Measurements from ENCODE around the gene CLEC16A.

The CLEC16A gene

DNA sequence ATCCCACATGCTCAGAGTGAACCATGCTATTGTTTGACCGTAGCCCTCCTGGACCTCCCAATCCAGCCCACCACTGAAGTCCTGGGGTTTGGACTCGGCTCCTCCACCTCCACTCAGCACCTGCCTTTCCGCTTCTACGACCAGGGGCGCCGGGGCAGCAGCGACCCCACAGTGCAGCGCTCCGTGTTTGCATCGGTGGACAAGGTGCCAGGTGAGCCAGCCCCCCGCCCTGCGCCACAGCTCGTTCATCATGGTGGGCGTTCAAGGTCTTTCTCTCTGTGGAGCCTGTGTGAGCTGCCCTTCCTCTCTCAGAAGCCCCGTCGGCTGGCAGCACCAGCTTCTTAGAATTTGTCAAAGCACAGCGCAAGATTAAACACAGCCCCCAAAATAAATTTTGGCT is 181.6 kb downstream of the CLEC16A start:
- H3K4me3 ChIP-seq (ENCODE audit: low read length), result no peak overlapping the region
- no peak for TF ChIP-seq ZNF274 (IDR thresholded peaks at IDR 0.05; ENCODE audit: low read depth, low read length)

DNA sequence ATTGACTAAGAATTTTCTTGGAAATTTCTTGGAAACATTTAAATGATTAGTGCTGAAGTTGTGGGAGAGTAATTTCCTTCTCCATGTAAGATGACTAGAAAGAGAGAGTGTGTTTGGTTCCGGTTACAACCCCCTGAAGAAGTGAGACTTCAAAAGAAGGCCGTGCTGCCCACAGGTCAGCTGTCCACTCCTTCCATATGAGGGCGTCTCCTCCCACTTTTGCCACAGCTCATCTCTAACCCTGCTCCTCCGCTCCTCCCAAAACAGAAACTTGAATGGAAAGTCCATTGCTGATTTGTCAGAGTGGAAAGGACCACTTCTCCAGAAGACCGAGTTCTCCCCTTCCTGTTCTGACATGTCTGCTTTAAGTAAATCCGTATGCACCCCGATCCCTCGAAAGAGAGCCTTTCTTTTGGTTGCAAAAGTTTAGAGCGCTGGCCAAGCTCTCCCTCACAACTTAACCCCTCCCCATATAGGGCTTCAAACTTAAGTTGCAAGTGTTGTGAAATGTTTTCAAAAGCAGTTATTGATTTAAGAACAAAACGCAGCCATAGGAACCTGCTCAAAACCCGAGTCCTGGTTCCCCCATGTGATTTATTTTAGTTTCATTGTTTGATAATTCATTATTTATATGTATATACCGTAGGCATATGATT is 182.2 kb downstream of the CLEC16A start:
- no peak for TF ChIP-seq ZNF274 (IDR thresholded peaks at IDR 0.05; ENCODE audit: low read depth, low read length)
- no peak overlapping the region for H3K4me3 ChIP-seq (ENCODE audit: low read length)

DNA sequence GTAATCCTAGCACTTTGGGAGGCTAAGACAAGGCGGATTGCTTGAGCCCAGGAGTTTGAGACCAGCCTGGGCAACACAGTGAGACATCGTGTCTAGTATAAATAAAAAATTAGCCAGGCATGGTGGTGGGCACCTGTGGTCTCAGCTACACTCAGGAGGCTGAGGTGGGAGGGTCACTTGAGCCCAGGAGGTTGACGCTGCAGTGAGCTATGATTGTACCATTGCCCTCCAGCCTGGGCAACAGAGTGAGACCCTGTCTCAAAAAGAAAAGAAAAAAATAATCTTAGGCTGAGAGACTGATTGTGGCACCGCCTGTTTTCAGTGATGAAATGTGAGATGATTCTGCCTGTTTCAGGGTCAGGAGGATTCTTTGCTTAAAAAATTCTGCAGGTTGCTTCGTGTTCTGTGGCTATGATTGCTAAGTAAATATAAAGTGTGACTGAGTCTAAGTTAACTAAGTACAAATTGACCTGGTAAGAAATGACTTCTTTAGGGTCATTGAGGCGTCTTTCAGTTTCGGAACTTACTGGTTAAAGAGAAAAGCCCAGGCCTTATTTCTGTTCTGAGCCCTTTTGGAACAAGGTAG is 183.3 kb downstream of the CLEC16A start:
- H3K4me3 ChIP-seq (ENCODE audit: low read length), result no peak overlapping the region
- TF ChIP-seq ZNF274 (IDR thresholded peaks at IDR 0.05; ENCODE audit: low read depth, low read length), result no peak

DNA sequence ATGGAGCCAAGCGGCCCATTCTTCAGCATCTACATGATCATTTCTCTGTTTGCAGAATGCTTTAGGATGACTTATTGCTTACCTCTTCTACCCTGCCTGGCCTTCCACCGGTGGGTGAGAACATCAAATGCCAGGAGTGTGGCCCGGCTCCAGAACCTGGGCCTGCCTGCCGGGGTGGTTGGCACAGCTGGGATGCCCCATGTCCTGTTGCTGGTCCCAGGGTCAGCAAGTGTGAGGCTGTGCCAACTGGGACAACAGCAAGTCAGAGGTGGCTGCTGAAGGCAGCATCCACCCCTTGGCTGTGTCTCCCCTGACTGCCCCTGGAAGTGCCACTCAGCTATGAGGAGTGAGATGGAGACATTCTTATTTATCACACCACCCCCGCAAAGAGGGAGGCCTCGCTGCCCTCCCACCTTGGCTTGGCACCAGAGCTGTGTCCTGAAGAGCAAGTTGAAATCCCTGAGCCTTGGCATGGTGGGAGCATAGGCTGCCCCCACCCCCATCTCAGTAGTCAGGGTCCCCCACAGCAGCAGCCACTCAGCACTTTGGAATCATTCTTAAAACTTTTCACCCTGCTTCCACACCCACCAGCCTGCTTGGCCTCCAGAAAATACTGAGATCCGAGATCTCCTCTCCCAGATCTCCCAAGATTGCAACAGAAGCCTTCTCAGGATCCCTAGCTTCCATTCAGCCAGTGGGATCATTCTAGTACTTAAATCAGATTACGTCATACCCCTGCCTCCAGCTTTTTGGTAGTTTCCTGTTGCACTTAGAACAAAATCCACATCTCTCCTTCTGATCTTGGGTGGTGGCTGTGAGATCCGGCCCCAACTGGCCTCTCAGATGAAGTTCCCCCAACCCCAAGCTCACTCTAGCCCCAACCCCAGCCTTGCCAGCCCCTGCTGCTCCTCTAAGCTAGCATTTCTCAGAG is 184.1 kb downstream of the CLEC16A start:
- no peak for TF ChIP-seq ZNF274 (IDR thresholded peaks at IDR 0.05; ENCODE audit: low read depth, low read length)
- no peak overlapping the region for H3K4me3 ChIP-seq (ENCODE audit: low read length)

DNA sequence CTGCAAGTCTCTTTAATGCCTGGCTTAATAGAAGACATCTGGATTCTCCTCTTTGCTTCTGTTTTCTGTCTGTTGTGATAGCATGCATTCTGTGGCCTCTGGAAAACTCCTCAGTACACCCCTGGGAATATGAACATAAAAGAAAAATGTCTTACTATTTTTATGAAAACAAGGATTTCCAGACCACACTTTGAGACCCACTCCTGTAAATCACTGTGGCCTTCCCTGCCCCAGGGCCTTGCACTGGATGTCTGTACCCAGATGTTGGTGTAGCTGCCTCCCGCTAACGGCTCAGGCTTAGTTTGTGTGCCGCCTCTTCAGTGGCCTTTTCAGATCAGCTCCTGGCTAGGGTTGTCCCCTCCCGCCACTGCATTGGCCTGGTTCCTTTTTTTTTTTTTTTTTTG is 185.0 kb downstream of the CLEC16A start:
- no peak overlapping the region for H3K4me3 ChIP-seq (ENCODE audit: low read length)
- no peak for TF ChIP-seq ZNF274 (IDR thresholded peaks at IDR 0.05; ENCODE audit: low read depth, low read length)

DNA sequence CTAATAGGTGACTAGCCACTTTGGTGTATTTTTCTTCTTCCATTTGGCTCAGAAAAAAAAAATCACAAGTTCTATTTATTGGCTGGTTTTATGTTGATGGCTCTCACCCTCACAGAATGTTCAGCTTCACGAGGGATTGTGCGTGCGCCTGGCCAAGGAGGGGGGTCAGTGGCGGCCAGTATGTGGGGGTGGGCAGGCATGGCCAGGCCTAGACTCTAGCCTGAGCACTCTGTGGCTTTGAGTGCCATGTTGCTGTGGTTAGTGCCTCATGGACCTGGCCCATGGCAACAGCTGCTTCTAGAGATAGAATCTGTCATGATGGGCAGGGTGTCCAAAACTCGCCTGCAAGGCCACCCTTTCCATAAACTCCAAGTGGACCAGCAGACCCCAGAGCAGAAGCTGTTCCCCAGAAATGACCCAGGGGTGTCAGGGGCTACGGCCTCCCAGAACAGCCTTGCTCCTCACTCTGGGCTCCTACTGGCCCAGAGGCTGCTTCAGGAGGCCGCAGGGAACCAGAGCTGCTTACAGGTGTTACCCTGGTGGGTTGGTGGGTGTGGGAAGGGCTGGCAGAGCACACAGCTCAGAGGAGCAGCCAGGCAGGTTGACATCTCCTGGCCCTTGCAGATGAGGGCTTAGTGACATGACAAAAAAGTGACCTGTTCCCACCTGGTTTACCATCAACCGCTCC is 186.8 kb downstream of the CLEC16A start:
- TF ChIP-seq ZNF274 (IDR thresholded peaks at IDR 0.05; ENCODE audit: low read depth, low read length), result no peak
- H3K4me3 ChIP-seq (ENCODE audit: low read length), result no peak overlapping the region

DNA sequence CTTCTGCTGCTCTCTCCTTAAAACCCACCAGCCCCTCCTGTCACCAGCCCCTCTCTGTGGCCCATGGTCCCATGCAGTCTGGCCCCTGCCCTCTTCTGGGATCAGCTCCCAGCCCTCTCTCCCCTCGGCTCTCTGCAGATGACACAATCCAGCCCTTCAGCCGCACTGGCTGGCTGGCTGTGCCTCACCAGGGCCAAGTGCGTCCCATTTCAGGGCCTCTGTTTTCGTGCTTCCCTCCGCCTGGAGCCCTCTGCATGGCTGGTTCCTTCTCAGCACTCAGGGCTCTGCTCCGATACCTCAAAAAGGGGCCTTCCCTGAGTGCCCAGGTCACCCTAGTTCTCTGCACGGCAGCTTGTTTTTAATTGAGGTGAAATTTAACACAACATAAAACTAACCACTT is 187.3 kb downstream of the CLEC16A start:
- H3K4me3 ChIP-seq (ENCODE audit: low read length), result no peak overlapping the region
- TF ChIP-seq ZNF274 (IDR thresholded peaks at IDR 0.05; ENCODE audit: low read depth, low read length), result no peak

DNA sequence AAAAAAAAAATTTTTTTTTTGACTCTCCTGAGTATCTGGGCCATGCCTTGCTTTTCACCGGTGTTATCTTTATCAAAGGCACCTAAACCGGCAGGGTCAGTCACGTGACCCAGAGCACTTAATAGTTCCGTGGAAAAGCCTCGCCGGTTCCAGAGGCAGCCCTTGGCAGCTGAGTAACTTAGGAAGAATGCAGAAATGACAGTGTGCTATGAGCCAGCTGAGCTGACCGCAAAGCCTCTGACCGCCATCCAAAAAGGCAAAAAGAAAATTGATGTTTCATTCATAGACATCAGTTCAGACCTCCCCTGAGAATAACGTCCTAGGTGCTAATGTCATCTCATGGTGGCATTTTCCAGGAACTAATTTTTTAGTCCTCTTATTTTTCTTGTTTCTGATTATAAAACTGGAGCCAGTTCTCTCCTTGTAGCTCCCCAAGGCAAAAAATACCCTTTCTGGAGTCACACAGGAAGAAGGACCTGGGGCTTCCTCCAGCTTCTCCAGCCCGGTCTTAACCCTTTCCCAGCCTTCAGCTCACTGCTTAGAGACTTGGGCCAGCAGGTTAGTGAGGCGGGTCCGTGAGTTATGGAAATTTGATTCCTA is 189.1 kb downstream of the CLEC16A start:
- no peak overlapping the region for H3K4me3 ChIP-seq (ENCODE audit: low read length)
- no peak for TF ChIP-seq ZNF274 (IDR thresholded peaks at IDR 0.05; ENCODE audit: low read depth, low read length)

DNA sequence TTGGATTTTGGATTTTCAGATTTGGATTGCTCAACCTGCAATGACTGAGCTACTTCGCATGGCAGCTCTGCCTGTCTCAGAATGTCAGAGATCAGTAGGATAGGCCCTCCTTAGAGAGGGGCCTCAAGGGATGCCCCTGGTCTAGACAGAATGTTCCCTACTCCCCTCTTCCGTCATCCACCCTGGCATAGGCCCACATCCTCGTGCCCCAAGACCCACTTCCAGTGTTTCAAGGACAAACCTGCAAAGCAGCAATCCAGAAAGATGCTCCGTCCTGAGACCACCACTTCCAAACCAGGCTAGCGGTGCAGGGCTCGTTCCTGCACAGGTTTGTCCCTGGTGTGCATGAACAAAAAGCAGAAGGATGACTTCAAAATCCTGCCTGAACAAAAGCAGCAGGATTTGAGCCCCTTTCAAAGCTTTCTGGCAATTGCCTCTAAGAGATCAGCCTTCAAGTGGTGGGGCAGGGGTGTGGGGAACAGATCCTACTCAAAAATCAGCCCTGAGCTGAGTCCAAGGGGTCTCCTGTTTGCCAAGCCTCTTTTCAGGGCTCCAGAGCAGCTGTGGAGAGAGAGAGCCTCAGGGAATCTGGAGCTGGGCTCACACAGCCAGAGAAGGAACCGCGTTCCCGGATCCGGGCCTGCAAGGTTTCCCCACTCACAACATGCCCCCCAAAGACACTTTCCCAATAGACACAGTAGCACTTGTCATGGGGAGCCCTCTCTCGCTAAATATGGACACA is 190.5 kb downstream of the CLEC16A start:
- no peak for TF ChIP-seq ZNF274 (IDR thresholded peaks at IDR 0.05; ENCODE audit: low read depth, low read length)

DNA sequence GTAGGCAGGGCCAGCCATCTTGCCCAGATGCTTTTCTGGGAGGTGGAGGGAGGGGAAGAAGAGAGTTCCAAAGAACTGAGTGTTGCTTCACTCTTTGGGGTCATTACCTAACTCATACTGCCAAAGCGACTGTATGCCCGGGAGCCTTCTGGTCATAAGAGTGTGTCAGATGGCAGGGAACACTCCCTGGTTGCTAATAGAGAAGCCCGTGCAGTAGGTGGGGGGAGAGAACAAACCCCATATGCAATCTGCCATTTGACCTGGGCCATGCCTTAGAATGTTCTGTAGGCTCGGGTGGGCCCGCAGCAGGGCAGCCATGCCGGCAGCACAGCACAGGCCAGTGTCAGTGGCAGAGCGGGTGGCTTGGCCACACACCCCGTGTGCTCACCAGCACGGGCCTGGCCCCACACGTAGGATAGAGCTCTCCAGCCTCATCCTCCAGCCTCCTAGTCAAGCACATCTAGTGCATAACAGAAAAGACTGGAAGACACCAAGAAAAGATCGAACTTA is 191.2 kb downstream of the CLEC16A start:
- TF ChIP-seq ZNF274 (IDR thresholded peaks at IDR 0.05; ENCODE audit: low read depth, low read length), result no peak

More for the DNA sequence above, 190.5 kb downstream of the CLEC16A start:
- H3K4me3 ChIP-seq (ENCODE audit: low read length), result no peak overlapping the region

DNA sequence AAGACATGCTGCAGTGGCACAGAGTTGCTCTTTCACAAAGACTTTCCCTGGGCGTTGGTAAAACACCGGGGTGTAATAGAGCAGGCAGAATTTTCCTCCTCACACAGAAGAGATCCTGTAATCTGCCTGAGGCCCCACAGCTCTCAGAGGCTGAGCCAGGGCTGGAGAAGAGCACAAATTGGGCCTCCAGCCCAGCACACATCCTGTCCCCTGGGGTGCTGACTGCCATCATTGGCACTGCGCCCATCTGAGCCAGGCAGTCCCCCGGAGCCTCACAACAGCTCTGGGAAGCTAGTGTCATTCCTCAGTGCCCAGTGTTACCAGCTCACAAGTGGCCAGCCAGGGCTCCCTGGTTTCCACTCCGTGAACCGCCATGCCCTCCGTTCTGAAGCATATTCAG is 192.2 kb downstream of the CLEC16A start:
- no peak for TF ChIP-seq ZNF274 (IDR thresholded peaks at IDR 0.05; ENCODE audit: low read depth, low read length)
- no peak overlapping the region for H3K4me3 ChIP-seq (ENCODE audit: low read length)

More for the DNA sequence above, 191.2 kb downstream of the CLEC16A start:
- no peak overlapping the region for H3K4me3 ChIP-seq (ENCODE audit: low read length)

DNA sequence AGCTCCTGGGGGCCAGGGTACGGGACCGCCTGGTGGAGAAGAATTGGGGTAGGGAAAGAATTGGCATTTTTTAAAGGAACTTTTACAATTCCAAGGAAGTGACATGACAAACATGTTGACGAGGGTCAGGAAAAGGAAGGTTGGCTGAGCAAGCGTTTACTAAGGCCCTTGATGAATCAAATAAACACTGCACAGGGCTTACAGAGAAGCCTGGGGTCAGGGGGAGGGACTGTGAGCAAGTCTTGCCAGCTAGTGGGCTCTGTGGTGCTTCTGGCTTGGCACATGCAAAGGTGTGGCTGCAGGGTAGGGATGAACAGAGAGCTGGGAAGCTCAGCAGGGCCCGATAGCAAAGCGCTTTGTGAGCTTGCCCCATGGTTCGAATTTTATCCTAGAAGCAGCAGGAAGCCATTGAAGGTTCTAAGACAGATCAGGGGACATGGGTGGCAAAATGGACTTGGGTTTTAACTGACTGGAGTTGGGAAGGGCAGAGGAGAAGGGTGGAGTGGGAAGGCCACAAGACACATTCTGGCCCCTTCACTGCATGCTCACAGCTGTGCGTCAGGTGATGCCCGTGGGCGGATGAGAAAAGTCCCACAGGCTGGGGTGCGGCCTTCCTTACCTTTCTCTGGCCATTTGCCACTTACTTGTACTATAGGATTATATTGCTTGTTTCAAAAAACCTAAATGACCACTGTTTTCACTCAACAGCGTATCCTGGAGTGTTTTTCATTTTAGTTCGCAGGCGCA is 193.8 kb downstream of the CLEC16A start:
- H3K4me3 ChIP-seq (ENCODE audit: low read length), result no peak overlapping the region
- no peak for TF ChIP-seq ZNF274 (IDR thresholded peaks at IDR 0.05; ENCODE audit: low read depth, low read length)

Data from GM08714 (cell line).